NCI-H69 (cell line): ENCODE data around the gene RAP1A.

Experiments used
- DNase-seq: peaks from one replicate; lab custom pipeline; 2025; lab: John Stamatoyannopoulos, UW

Gene RAP1A

DNA sequence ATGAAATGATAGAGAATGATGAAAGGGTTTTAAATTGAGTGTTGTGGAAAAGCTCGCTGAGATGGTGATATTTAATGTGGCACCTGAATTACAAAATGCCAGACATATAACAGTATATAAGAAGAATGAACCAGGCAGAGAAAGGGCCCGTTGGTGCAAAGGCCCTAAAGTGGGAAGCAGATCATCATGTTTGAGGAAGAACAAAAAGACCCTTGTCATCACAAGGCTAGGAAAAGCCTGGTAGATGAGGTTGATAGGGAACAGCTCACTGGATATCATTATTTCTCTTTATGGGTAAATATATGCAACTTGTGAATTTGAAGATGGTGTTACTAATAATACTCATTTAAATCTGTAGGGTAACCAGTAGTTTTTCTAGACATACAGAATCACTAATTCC is 11.0 kb downstream of the RAP1A start:
- DNase-seq = no peak

DNA sequence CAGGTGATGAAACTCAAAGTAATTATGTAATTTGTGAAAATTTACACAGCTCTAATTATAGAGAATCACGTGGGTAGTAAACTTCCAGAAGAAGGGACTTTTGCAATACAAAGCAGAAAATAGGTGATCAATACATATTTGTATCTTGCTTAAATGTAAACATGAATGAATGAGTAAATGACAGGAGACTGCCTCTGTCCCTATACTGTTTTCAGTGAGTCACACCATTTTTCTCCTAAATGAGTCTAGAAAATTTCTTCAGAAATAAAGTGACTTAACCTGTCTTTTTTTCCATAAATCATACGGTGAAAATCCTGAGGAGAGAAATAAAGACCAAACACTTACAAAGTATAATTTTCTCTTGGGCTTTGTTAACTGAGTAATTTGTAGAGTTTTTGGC is 11.9 kb downstream of the RAP1A start:
- DNase-seq = no peak

DNA sequence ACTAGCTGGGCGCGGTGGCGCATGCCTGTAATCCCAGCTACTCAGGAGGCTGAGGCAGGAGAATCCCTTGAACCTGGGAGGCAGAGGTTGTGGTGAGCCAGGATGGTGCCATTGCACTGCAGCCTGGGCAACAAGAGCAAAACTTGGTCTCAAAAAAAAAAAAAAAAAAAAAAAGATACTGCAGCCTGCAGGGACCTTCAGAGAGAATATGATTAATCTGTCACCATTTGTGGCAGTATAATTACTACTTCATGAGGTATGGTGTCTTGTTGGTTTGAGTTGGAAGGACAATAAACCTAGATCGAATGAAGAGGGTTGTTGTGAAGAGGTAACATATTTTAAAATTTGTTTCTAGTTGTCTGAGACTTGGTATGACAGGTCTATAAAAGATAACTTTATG is 13.2 kb downstream of the RAP1A start:
- DNase-seq = peak; percentile 25

DNA sequence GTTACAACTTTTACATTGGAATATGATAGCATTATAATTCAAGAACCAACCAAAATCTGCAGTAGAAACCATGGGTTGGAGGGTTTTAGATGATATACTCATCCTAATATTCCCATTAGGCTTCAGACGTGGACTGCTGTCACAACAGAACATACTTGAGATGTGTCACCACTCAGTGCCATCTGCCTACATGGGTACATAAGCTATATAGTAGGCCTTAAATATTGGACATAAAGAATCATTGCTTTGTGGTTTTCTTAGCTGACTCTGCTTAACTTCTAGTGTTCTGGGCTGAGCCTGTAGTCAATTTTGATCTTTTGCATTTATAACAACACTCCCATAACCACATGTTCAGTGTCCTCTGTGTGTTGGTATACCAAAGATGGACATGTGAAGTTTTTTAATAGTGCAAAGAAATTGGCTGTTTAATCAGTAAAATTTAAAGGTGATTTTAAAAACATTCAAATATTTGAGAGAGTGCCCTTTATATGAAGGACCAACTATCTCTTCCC is 14.2 kb downstream of the RAP1A start:
- peak; percentile 4 for DNase-seq

DNA sequence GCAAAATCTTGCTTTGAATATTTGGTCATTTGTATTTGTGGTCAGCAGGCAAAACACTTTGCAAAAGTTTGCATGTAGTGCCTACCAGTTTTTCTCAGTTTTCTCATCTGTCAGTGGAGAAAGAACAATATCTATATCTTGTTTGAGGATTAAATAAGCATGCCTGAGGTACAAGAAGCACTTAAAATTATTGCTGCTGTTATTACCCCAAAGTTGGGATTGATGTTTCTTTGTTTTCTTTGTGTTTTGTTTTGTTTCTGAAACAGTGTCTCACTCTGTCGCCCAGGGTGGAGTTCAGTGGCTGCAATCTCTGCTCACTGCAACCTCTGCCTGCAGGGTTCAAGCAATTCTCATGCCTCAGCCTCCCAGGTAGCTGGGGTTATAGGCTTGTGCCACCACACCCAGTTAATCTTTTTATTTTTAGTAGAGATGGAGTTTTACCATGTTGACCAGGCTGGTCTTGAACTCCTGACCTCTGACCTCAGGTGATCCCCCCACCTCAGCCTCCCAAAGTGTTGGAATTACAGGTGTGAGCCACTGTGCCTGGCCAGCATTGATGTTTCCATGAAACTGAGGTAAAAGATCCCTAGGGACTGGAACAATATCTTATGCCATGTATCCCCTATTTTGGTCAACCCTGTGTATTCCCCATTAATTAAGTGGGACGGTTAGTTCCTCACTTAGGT is 15.9 kb downstream of the RAP1A start:
- DNase-seq = no peak

DNA sequence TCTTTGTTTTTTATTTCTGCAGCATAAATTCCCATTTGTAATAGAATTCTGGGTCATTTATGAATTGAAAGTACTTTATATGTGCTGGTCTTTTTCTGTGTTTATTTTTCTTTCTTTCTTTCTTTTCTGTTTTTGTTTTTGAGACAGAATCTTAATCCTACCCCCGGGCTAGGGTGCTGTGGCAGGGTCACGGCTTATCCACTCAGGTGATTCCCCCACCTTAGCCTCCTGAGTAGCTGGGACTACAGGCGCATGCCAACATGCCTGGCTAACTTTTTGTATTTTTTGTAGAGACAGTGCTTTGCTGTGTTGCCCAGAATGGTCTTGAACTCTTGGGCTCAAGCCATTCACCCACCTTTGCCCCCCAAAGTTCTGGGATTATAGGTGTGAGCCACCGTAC is 18.7 kb downstream of the RAP1A start:
- DNase-seq = no peak

DNA sequence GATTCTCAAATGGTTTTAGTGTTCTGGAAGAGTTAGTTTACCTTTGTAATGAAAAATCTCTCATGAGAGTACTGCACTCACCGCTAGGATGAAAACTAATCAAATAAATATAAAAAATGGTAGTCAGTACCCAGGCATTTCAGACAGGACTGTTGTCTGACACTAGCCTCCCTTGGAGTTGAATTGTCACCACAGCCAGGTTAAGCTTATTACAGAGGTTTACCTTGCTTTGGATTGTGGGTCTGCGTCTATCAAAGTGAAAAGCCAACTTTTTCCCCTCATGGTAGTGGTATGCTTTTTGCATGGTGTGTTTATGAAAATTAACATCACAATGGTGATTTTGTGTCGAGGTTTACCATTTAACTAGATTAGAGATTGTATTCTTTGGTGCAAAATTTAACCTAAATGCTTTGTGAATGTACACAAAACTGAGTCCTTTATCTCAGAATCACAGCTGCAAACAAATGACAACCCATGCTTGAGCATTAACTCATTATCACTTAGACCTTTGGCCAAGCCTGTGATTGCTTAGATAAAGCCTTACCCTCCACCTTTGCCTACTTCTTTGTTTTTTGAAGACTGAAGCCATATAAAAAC is 20.1 kb downstream of the RAP1A start:
- no peak for DNase-seq

DNA sequence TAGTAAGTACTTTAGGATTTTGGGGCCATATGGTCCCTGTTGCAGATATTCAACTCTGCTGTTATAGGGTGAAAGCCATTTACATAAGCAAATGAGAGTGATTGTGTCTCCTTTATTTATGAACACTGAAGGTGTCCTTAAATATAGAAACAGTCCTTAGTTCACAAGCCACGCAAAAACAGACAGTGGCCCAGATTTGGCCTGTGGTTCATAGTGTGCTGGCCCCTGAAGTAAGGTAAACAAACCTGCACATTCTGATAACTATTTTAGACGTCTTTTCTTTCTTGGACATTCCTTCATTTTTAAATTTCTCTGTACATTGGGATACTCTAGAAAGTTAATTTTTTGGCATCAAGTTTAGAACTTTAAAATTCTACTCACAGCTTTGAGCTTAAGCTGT is 23.5 kb downstream of the RAP1A start:
- DNase-seq = no peak

DNA sequence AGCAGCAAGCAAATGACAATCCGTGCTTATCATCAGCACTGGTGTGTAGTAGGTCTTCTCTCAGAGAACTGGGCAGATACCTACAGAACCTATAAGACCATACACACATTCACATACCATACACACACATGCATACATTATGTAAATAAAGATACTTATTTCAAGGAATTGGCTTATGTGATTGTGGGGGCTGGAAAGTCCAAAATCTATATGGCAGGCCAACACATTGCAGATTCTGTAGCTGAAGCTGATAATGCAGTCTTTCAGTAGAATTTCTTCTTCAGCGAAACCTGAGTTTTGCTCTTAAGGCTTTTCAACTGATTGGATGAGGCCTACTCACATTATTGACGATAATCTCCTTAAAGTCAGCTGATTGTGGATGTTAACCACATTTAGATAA is 24.1 kb downstream of the RAP1A start:
- no peak for DNase-seq

DNA sequence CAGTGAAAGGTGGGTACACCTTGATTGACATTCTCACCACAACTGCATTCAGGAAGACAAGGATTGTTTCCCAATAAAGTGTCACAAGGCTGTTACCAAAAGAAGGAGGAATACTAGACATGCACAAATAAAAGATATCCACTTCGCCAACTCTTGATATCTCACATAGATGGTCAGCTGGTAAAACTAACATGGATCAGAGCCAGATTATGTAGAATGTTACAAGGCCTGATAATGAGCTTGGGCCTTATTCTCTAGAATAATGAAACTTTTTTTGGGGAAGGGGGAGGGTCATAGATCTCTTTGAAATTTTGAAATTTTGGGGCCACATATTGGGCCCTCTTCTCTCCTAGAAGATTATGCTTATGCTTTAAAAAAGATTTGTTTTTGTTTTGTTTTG is 24.9 kb downstream of the RAP1A start:
- no peak for DNase-seq

DNA sequence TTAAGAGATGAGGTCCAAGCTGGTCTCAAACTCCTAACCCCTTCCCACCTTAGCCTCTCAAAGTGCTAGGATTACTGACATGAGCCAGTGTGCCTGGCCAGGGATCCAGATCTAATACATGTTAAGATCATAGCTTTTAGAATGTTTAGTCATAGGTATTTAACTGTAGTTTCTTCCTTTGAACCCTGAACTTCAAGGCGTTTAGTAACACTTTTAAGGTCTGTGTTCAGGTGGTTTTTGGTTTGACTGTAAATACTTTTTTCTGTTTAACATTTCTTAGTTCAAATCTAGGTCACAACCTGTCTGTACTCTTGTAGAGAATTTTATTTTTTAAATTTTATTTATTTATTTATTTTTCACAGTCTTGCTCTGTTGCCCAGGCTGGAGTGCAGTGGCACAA is 28.1 kb downstream of the RAP1A start:
- DNase-seq = no peak

DNA sequence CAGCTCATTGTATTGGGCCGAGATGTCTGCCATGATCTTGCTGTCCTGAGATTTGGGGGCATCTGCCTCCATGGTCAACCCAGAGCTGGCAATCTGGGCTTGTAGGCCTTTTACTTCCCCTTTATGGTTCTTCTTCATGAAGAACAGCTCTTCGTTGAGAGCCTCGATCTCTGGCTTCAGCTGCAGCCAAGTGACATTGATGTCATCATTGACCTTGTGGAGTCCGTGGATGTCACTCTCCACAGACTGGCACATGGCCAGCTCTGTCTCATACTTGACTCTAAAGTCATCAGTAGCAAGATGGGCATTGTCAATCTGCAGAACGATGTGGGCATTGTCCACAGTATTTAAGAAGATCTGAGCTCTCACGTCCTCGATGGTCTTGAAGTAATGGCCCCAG is 29.2 kb downstream of the RAP1A start:
- DNase-seq = no peak

DNA sequence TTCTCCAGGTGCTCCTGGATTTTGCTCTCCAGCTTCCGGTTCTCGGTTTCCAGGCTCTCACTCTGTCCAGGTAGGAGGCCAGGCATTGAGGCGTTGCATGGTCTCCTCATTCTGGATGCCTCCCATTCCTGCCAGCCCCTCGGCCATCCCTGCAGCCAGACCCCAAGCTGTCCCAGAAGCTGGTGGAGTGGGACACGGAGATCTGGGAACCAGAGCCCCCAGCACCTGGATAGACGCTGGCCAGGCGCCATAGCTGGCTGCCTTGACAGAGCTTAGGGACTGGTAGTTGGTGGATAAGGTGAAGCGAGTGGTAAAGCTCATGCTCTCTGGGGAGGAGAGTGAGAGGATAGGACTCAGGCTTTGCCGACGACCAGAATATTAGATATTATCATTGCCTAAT is 29.6 kb downstream of the RAP1A start:
- no peak for DNase-seq

DNA sequence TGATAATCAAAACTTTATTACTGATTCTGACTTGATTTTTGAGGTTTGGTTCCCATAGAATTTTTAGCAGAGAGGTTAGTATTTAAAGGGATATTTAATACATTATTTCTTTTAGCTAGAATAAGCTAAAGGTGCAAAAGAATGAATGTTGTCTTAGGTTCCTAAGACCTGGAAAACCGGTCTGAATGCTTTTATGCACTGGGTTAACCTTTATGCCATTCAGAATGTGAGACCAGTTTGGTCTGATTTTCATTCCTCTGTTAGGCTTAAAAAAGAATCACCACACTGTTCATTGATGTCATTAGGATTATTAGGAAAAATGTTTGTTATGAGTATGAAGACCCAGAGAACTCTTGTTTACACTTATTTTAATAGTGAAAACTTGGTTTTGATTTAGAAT is 30.1 kb downstream of the RAP1A start:
- DNase-seq = no peak

DNA sequence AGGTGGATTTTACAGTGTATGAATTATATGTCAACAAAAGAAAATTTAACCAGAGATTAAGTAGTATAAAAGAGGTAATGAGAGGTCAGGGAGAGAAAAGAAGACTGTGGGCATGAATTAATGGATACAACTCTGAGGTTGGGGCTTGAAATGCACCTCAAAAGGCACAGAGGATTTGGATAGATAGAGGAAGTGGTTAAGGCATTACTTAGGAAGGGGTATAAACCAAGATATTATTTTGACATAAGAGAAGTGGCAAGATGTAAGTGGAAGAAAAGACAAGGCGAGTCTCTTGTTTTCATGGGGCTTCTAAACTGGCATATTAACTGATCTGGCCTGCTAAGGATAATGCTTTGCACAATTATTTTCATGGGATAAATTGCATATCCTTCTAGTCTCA is 34.1 kb downstream of the RAP1A start:
- no peak for DNase-seq

DNA sequence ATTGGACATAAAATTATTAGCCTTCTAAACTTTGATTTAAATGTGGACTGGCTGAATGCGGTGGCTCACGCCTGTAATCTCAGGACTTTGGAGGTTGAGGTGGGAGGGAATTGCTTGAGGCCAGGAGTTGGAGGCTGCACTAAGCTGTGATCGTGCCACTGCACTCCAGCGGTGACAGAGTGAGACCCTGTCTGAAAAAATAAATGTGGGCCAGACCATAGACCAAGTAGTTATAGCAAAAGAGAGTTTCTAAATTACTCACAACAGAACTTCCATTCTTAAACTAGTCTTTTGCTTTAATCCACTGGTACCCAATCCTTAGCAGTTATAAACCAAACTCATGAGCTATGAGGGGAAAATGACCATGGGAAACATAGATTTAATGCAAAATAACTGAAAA is 35.2 kb downstream of the RAP1A start:
- DNase-seq = no peak

DNA sequence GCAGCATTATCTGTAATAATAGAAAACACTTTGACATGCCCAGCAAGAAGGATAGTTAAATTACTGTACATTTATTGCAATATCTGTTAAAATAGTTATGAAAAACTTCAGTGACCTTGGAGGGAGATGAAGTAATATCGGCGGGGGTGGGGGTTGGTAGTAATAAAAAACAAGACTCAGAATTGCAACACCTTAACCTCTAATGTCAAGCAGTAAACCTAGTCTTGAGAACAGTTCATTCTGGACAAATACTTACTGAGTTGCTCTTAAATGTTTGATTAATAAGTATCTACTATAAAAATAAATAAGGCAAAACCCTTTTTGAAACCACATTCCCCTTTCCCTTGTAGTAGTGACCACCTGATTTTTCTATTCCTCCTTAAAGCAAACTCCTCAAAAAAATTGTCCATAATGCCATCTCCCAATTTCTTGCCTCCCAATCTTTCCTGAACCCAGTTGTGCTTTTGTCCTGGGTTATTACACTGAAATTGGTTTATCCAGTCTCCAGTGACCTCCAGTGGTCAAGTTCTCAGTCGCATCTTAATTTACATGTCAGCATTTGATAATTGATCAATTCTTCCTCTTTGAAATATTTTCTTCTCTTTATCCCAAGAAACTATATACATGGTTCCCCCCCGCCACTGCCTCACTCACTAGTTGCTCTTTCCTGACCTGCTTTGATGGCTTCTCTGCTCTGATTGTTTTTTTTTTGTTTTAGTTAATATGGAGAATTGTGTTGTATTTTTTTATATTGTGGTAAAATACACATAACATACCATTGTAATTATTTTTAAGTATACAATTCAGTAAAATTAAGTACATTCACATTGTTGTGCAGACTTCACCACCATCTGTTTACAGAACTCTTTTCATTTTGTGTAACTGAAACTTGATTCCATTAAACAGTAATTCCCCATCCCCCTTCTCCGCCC is 36.8 kb downstream of the RAP1A start:
- peak; percentile 33 for DNase-seq

DNA sequence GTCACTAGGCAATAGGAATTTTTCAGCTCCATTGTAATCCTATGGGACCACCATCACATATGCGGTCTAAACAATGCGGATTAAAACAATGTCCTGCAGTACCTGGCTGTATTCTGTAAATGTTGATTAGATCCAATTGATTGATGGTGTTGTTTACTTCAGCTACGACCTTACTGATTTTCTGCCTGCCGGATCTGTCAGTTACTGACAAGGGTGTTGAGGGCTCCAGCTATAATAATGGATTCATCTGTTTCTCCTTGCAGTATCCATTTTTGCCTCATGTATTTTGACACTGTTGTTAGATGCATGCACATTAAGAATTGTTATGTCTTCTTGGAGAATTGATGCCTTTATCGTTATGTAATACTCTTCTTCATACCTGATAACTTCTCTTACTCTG is 39.0 kb downstream of the RAP1A start:
- no peak for DNase-seq

DNA sequence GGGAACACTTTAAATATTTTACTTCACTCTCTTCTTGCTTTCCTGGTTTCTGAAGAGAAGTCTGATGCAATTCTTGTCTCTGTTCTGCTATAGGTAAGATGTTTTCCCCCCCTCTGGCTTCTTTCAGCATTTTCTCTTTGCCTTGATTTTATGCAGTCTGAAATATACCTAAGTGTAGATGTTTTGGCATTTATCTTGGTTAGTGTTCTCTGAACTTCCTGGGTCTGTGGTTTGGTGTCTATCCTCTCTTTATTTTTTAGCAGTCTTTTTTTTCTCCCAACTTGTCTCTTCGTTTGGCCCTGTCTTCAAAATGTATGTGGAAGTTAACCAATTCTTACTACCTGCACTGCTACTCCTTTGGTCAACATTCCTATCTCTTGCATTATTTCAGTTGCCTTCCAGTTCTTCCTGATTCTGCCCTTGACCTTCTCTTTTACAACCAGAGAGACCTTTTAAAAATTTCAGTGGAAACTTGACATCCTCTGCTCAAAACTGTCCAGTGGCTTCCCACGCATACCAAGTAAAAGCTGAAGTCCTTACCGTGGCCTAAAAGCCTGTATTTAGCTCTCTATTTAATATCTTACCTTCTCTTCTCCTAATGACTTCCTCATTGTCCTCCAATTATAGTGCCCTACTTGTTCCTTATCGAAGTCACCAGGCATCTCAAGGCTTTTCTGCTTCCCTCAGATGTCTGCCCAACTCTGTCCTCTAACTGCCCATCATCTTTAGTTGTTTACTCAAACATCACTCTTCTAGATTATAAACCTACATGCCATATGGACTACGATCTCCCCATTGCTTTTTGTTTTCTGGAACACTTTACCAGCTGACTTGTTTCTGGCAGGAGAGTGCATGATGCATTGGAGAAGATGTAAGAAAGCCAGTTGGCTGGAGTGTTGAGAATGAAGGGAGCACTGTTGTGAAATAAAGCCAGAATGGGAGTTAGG is 40.9 kb downstream of the RAP1A start:
- no peak for DNase-seq

DNA sequence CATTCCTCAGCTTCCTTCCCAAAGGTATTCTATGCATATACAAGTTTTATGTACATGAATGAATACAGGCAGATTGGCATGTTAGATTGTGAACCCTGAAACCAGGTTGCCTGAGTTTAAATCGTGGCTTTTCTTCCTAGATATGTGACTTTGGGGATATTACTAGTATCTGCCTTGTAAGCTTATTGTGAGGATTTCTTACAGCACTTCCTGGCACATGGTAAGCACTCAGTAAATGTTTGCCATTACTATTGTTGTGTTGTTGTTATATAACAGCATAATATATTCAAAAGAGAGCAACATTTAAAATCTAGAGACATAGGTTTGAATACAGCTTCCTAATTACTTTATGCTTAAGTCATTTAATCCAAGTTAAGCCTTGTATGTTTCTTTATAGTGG is 45.1 kb downstream of the RAP1A start:
- DNase-seq = no peak

DNA sequence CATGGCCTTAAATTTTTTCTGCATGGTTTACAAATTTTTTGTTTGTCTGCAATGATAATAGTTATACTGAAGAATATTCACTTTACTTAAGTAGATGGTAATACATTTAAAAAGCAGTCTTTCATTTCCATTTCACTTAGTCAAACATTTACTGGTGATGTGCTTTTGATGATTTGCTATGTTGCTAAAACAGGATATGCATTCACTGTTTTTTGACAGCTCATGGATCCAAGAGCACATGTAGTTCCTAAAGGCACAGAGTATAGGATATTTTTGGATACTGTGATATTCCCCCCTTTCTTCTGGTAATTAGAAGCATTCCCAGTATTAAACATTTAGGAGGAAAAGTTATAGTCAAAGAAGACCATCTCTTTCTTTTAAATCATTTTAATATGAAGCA is 45.9 kb downstream of the RAP1A start:
- DNase-seq = no peak

DNA sequence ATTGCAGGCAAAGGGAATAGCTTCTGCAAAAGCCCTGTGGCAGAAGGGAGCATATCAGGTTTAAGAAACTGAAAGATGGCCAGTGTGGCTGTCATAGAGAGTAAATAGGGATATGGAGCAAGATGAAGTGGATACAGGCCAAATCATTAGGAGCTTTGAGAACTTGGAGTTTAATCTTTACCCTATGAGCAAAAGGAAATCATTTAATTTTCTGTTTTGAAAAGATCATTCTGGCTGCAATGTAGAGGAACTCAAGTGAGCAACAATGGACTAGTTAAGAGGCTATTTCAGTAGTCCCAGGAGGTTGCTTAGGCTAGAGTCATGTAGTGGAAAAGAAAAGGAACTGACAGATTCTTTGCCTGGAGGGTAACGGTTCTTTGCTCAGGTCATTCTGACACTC is 47.2 kb downstream of the RAP1A start:
- DNase-seq = no peak
